NCI-H526 treated with DMSO at 0.1 percent for 48 hours (cell line): ENCODE measurements around the gene SLC6A12.
"Not testable (repeated sequence)": the region's sequence is repeated elsewhere in the genome, so short reads cannot be mapped to it uniquely, and the experiment has no call there.

Experiments used
- DNase-seq: peaks from one replicate; lab custom pipeline; 2025; lab: John Stamatoyannopoulos, UW

The SLC6A12 gene

GRCh38 chr12:214003-214741, at the start of gene SLC6A12:
Gene SLC6A12 (minus strand): TSS chr12:214157. CDS start chr12:209986, 4,171 bp downstream.
- DNase-seq, result no peak

GRCh38 chr12:263574-263973, 49.6 kb upstream of the SLC6A12 start:
- DNase-seq, result no peak

- DNase-seq, result no peak
Measured at GRCh38 chr12:262817-263216, 48.9 kb upstream of the SLC6A12 start, which contains the start of gene SLC6A13. Gene SLC6A13 (minus strand): TSS chr12:262836. CDS start chr12:260052, 2,784 bp downstream.

GRCh38 chr12:262113-262512, 48.2 kb upstream of the SLC6A12 start:
- DNase-seq, result no peak

- no peak for DNase-seq
Measured at GRCh38 chr12:257521-258321, 43.8 kb upstream of the SLC6A12 start.

- DNase-seq, result no peak
Measured at GRCh38 chr12:256958-257357, 43.0 kb upstream of the SLC6A12 start.

- DNase-seq, result no peak
Measured at GRCh38 chr12:256225-256624, 42.3 kb upstream of the SLC6A12 start.

GRCh38 chr12:254912-255311, 41.0 kb upstream of the SLC6A12 start:
- DNase-seq, result no peak

- DNase-seq, result no peak
Measured at GRCh38 chr12:254039-254438, 40.1 kb upstream of the SLC6A12 start.

- DNase-seq, result no peak
Measured at GRCh38 chr12:253116-253831, 39.3 kb upstream of the SLC6A12 start.

GRCh38 chr12:252636-253035, 38.7 kb upstream of the SLC6A12 start:
- DNase-seq, result no peak

GRCh38 chr12:247271-247670, 33.3 kb upstream of the SLC6A12 start:
- DNase-seq, result no peak

- DNase-seq, result no peak
Measured at GRCh38 chr12:243381-243780, 29.4 kb upstream of the SLC6A12 start.

- no peak for DNase-seq
Measured at GRCh38 chr12:242496-242895, 28.5 kb upstream of the SLC6A12 start.

- DNase-seq, result no peak
Measured at GRCh38 chr12:241266-241665, 27.3 kb upstream of the SLC6A12 start.

- DNase-seq, result no peak
Measured at GRCh38 chr12:240566-240965, 26.6 kb upstream of the SLC6A12 start.

- DNase-seq, result no peak
Measured at GRCh38 chr12:238736-239398, 24.9 kb upstream of the SLC6A12 start.

GRCh38 chr12:238116-238515, 24.2 kb upstream of the SLC6A12 start:
- no peak for DNase-seq

GRCh38 chr12:237026-237815, 23.3 kb upstream of the SLC6A12 start:
- DNase-seq, result no peak

GRCh38 chr12:236445-236844, 22.5 kb upstream of the SLC6A12 start:
- no peak for DNase-seq

GRCh38 chr12:235967-236366, 22.0 kb upstream of the SLC6A12 start:
- not testable (repeated sequence) for DNase-seq
